CD8-positive, alpha-beta memory T cell (primary cell): ENCODE data around the gene ADCY4. TPM values are rescaled to one million over a fixed set of nuclear protein-coding genes. Genes with fewer than 3 reads are reported as not detected.
A peak's percentile ranks its signal among the peaks of the same experiment; 100 is the strongest.
"Not testable (repeated sequence)": the region's sequence is repeated elsewhere in the genome, so short reads cannot be mapped to it uniquely, and the experiment has no call there.

Experiments used
- CTCF ChIA-PET: fragments of 350-600 bp; sonication (Branson Sonifier 250); formaldehyde crosslinking; loops from one replicate; lab custom pipeline; 2021; ENCODE audit warnings: antibody characterized with exemption; lab: Charles Lee
- POLR2A ChIA-PET: fragments of 350-600 bp; sonication (Branson Sonifier 250); formaldehyde crosslinking; loops from one replicate; lab custom pipeline; 2021; ENCODE audit warnings: antibody characterized with exemption; lab: Charles Lee
- DNase-seq, 5 donors: peaks; one replicate each; pipeline versions ENCODE4 v3.0.0 to v3.0.0-alpha.2; 2020 to 2022; ENCODE audit warnings: mixed read lengths in 1 of 5
- H3K27ac ChIP-seq: one replicate; pipeline ENCODE4 v1.7.0; 2013; ENCODE audit warnings: low read depth, mild to moderate bottlenecking, low read length, moderate library complexity
- H3K27me3 ChIP-seq: 2 replicates; pipeline ENCODE4 v1.7.0; 2013; ENCODE audit warnings: low read length, mild to moderate bottlenecking; ENCODE audit not compliant: insufficient read depth, poor library complexity, severe bottlenecking
- H3K36me3 ChIP-seq: 2 replicates; pipeline ENCODE4 v1.7.0; 2013; ENCODE audit warnings: mild to moderate bottlenecking, low read length, moderate library complexity; ENCODE audit not compliant: insufficient read depth
- H3K4me1 ChIP-seq: 2 replicates; pipeline ENCODE4 v1.7.0; 2013; ENCODE audit warnings: mild to moderate bottlenecking, low read length, moderate library complexity; ENCODE audit not compliant: insufficient read depth
- H3K4me3 ChIP-seq: 2 replicates; pipeline ENCODE4 v1.7.0; 2013; ENCODE audit warnings: mild to moderate bottlenecking, low read length
- H3K9me3 ChIP-seq: 2 replicates; pipeline ENCODE4 v1.7.0; 2013; ENCODE audit warnings: mild to moderate bottlenecking, low read length
- H3K27ac Mint-ChIP-seq, 8 donors: one replicate each; pipeline ENCODE4 v1.8.0; 2020 to 2021; ENCODE audit warnings: mixed read lengths in 8 of 8, mild to moderate bottlenecking in 6 of 8, inconsistent platforms in 3 of 8, moderate library complexity in 3 of 8
- H3K27me3 Mint-ChIP-seq, 2 donors: one replicate each; pipeline ENCODE4 v1.8.0; 2020 to 2021; ENCODE audit warnings: mixed read lengths in 2 of 2, mild to moderate bottlenecking in 1 of 2, moderate library complexity in 1 of 2
- H3K36me3 Mint-ChIP-seq, 3 donors: one replicate each; pipeline ENCODE4 v1.8.0; 2020 to 2021; ENCODE audit warnings: mixed read lengths in 3 of 3, inconsistent platforms in 1 of 3, mild to moderate bottlenecking in 1 of 3
- H3K4me1 Mint-ChIP-seq, 3 donors: one replicate each; pipeline ENCODE4 v1.8.0; 2020 to 2021; ENCODE audit warnings: mixed read lengths in 3 of 3, inconsistent platforms in 1 of 3, mild to moderate bottlenecking in 1 of 3
- H3K4me3 Mint-ChIP-seq, 7 donors: one replicate each; pipeline ENCODE4 v1.8.0; 2020 to 2021; ENCODE audit warnings: mixed read lengths in 7 of 7, mild to moderate bottlenecking in 6 of 7, moderate library complexity in 4 of 7, inconsistent platforms in 2 of 7
- H3K9me3 Mint-ChIP-seq, 5 donors: one replicate each; pipeline ENCODE4 v1.8.0; 2020 to 2022; ENCODE audit warnings: mixed read lengths in 5 of 5, mild to moderate bottlenecking in 3 of 5, moderate library complexity in 2 of 5, inconsistent platforms in 1 of 5
- polyA plus RNA-seq: library from polyadenylated mRNA; unstranded; fragments of 300-500 nt; fragmentation: Illumina TruSeq; gene quantifications from one replicate; pipeline ENCODE4 v1.2.3, GENCODE V29; 2021
- total RNA-seq, 2 experiments: library from RNA; stranded (reverse); gene quantifications; one replicate each; pipeline ENCODE4 v1.2.3, GENCODE V29; 2021

Gene ADCY4
- total and polyA plus RNA-seq, 3 experiments from 2014 or later, result 0.64 to 1.5 (median 0.84) TPM

DNA sequence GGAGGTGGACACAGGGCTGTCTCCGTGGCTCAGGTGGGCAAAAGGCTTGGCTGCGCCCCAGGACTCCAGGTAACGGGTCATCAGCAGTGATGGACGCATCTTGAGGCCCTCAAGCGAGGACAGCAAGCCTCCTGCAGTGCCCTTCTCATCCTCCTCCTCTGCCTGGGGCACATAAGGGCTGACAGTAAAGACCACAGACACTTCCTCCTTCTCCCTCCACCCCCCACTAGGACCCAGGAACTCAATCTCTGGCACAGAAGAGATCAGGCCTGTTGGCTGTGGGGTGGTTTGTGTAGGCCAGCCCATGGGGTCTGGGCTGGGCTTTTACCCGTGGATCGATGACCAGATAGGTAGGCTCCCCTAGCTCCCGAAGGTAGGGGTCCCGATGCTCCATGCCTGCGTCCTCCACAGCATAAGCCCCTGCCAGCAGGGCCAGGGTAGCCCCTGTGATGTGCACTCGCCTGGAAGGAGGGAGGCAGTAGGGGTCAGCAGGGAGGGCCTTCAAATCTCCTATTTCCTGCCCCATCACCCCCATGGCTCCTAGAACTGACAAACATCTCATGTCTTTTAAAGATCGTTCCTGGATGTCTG lies 5.7 kb downstream of the ADCY4 start:
- H3K9me3 ChIP-seq, result no peaks in the 10 kb centered on the region
- DNase-seq, result no peak
- no peaks in the 10 kb centered on the region for H3K36me3 ChIP-seq
- peaks cover 4% of the 10 kb centered on the region for H3K27me3 ChIP-seq
- no peak overlapping the region for H3K4me3 ChIP-seq
- no peaks in the 10 kb centered on the region for H3K9me3 Mint-ChIP-seq
- peaks cover 66 to 73% (median 68%) of the 10 kb centered on the region in 3 donors for H3K4me1 Mint-ChIP-seq
- H3K36me3 Mint-ChIP-seq, result no peaks in the 10 kb centered on the region
- H3K27ac ChIP-seq, result no peak overlapping the region
- peak overlapping the region; percentile 46 to 93 (median 86) for H3K27ac Mint-ChIP-seq
- peaks cover 12 to 15% of the 10 kb centered on the region in 2 donors for H3K27me3 Mint-ChIP-seq
- H3K4me1 ChIP-seq, result peaks cover 63% of the 10 kb centered on the region
- CTCF ChIA-PET, result interaction anchor here (1.2 to 16.8 kb wide), 3 partner anchors 19 to 104 kb away, joined by 3 to 486 read pairs (median 265); partner anchors contain the start of genes CBLN3, CIDEB, DHRS1 and KHNYN
- peak overlapping the region in 6 of 7 donors; percentile 27 to 78 (median 56) for H3K4me3 Mint-ChIP-seq
- POLR2A ChIA-PET, result interaction anchor here (0.6 to 2.6 kb wide), 5 partner anchors 18 to 101 kb away, joined by 3 to 9 read pairs (median 4); partner anchors contain the start of genes KHNYN and LTB4R

- H3K9me3 ChIP-seq, H3K9me3 Mint-ChIP-seq, H3K36me3 Mint-ChIP-seq, H3K27me3 ChIP-seq, POLR2A ChIA-PET, H3K4me3 ChIP-seq, H3K36me3 ChIP-seq, DNase-seq, H3K27ac ChIP-seq: not testable (repeated sequence)
- Mint-ChIP-seq H3K27me3 (peaks cover 5 to 15% of the 10 kb centered on the region in 2 donors), H3K4me1 (peaks cover 55 to 62% (median 56%) of the 10 kb centered on the region in 3 donors), H3K4me3 (peak overlapping the region in 1 of 7 donors; percentile 37), H3K27ac (peak overlapping the region in 4 of 8 donors; percentile 36 to 83 (median 62))
- peaks cover 50% of the 10 kb centered on the region for H3K4me1 ChIP-seq
- CTCF ChIA-PET, result interaction anchor here (1.0 to 16.8 kb wide), 4 partner anchors 12 to 104 kb away, joined by 3 to 265 read pairs (median 6); partner anchors contain the start of genes CIDEB, DHRS1, LTB4R and LTB4R2
Measured at GRCh38 chr14:24327914-24328313, 7.0 kb downstream of the ADCY4 start.

- no peaks in the 10 kb centered on the region for H3K36me3 Mint-ChIP-seq
- H3K9me3 ChIP-seq, result no peaks in the 10 kb centered on the region
- peaks cover 49 to 56% (median 53%) of the 10 kb centered on the region in 3 donors for H3K4me1 Mint-ChIP-seq
- peaks cover 4 to 12% of the 10 kb centered on the region in 2 donors for H3K27me3 Mint-ChIP-seq
- H3K4me3 Mint-ChIP-seq, result peak overlapping the region in 4 of 7 donors; percentile 15 to 61 (median 43)
- CTCF ChIA-PET, result interaction anchor here (0.8 to 16.8 kb wide), 4 partner anchors 10 to 104 kb away, joined by 3 to 265 read pairs (median 6); partner anchors contain the start of genes CIDEB, DHRS1, LTB4R and LTB4R2
- no peak for DNase-seq
- peak overlapping the region; percentile 25 to 93 (median 78) for H3K27ac Mint-ChIP-seq
- H3K27ac ChIP-seq, result no peak overlapping the region
- no peaks in the 10 kb centered on the region for H3K27me3 ChIP-seq
- H3K9me3 Mint-ChIP-seq, result no peaks in the 10 kb centered on the region
- H3K4me3 ChIP-seq, result no peak overlapping the region
- H3K4me1 ChIP-seq, result peaks cover 44% of the 10 kb centered on the region
- POLR2A ChIA-PET, result no interaction called here
- no peaks in the 10 kb centered on the region for H3K36me3 ChIP-seq
Measured at GRCh38 chr14:24327303-24327702, 7.6 kb downstream of the ADCY4 start.

GRCh38 chr14:24325963-24326362 lies 8.9 kb downstream of the ADCY4 start:
- peaks cover 31% of the 10 kb centered on the region for H3K4me1 ChIP-seq
- Mint-ChIP-seq H3K27me3 (peaks cover 0 to 8% of the 10 kb centered on the region in 2 donors), H3K27ac (peak overlapping the region in 1 of 8 donors; percentile 6), H3K36me3 (no peaks in the 10 kb centered on the region), H3K9me3 (no peaks in the 10 kb centered on the region), H3K4me3 (no peak overlapping the region), H3K4me1 (peaks cover 38 to 43% (median 41%) of the 10 kb centered on the region in 3 donors)
- H3K36me3 ChIP-seq, result no peaks in the 10 kb centered on the region
- no peaks in the 10 kb centered on the region for H3K27me3 ChIP-seq
- no peak for DNase-seq
- ChIA-PET CTCF (interaction anchor here (1.2 to 16.8 kb wide), 2 partner anchors 19 to 105 kb away, joined by 4 to 265 read pairs; partner anchors contain the start of genes CIDEB, DHRS1, LTB4R and LTB4R2), POLR2A (interaction anchor here (1.0 kb wide), 1 partner anchor 12 kb away, joined by 3 read pairs; no protein-coding TSS in a partner anchor)
- no peak overlapping the region for H3K4me3 ChIP-seq
- H3K9me3 ChIP-seq, result no peaks in the 10 kb centered on the region
- H3K27ac ChIP-seq, result no peak overlapping the region

DNA sequence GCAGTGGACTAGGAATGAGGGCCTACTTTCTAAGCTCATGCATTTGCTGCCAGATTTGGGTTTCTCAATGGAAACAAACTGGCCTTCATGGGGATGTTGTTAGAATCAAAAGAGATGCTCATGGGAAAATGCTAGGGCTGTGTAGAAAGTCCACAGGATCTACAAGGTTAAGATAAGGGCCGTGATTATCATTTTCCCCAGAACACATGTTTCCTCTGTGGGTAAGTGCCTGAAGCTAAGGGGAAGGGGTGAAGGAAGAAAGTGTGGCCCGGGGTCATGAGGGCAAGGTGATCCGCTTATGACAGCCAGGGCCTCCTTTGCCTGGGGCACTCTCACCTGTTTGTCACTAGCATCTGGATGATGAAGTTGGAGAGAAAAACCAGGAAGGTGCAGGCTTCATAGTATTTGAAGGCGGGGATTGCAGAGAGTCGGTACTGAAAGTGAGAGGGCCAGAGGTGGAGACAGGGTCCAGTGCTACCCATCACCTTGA lies 9.8 kb downstream of the ADCY4 start:
- Mint-ChIP-seq H3K4me3 (no peak overlapping the region), H3K27ac (peak overlapping the region in 1 of 8 donors; percentile 15), H3K36me3 (no peaks in the 10 kb centered on the region), H3K9me3 (no peaks in the 10 kb centered on the region), H3K4me1 (peaks cover 29 to 34% (median 32%) of the 10 kb centered on the region in 3 donors), H3K27me3 (peaks cover 3 to 6% of the 10 kb centered on the region in 2 donors)
- no peaks in the 10 kb centered on the region for H3K36me3 ChIP-seq
- POLR2A ChIA-PET, result no interaction called here
- H3K4me1 ChIP-seq, result peaks cover 25% of the 10 kb centered on the region
- DNase-seq, result no peak
- H3K4me3 ChIP-seq, result no peak overlapping the region
- CTCF ChIA-PET, result interaction anchor here (1.2 to 16.8 kb wide), 4 partner anchors 9 to 106 kb away, joined by 4 to 265 read pairs (median 20); partner anchors contain the start of genes ADCY4, CIDEB, DHRS1 and LTB4R
- H3K27ac ChIP-seq, result no peak overlapping the region
- no peaks in the 10 kb centered on the region for H3K9me3 ChIP-seq
- no peaks in the 10 kb centered on the region for H3K27me3 ChIP-seq

- no peaks in the 10 kb centered on the region for H3K9me3 Mint-ChIP-seq
- ChIA-PET POLR2A (no interaction called here), CTCF (interaction anchor here (5.4 to 16.8 kb wide), 2 partner anchors 10 to 17 kb away, joined by 35 to 265 read pairs; partner anchors contain the start of genes ADCY4, CIDEB, DHRS1 and LTB4R)
- H3K4me1 ChIP-seq, result peaks cover 14% of the 10 kb centered on the region
- peaks cover 18 to 24% (median 22%) of the 10 kb centered on the region in 3 donors for H3K4me1 Mint-ChIP-seq
- H3K36me3 Mint-ChIP-seq, result no peaks in the 10 kb centered on the region
- H3K27ac ChIP-seq, result no peak overlapping the region
- no peaks in the 10 kb centered on the region for H3K36me3 ChIP-seq
- no peaks in the 10 kb centered on the region for H3K9me3 ChIP-seq
- H3K27me3 Mint-ChIP-seq, result peaks cover 2 to 5% of the 10 kb centered on the region in 2 donors
- peak overlapping the region in 1 of 8 donors; percentile 72 for H3K27ac Mint-ChIP-seq
- no peak overlapping the region for H3K4me3 Mint-ChIP-seq
- no peaks in the 10 kb centered on the region for H3K27me3 ChIP-seq
- DNase-seq, result no peak
- H3K4me3 ChIP-seq, result no peak overlapping the region
Measured at GRCh38 chr14:24324024-24324423, 10.8 kb downstream of the ADCY4 start.

- Histone ChIP-seq H3K36me3 (no peaks in the 10 kb centered on the region), H3K27ac (no peak overlapping the region), H3K27me3 (no peaks in the 10 kb centered on the region), H3K9me3 (no peaks in the 10 kb centered on the region), H3K4me1 (peaks cover 8% of the 10 kb centered on the region), H3K4me3 (no peak overlapping the region)
- no peak for DNase-seq
- Mint-ChIP-seq H3K36me3 (no peaks in the 10 kb centered on the region), H3K9me3 (no peaks in the 10 kb centered on the region), H3K27me3 (peaks cover 2 to 5% of the 10 kb centered on the region in 2 donors), H3K27ac (peak overlapping the region in 2 of 8 donors; percentile 44 to 72), H3K4me3 (peak overlapping the region in 1 of 7 donors; percentile 69), H3K4me1 (peaks cover 12 to 17% (median 15%) of the 10 kb centered on the region in 3 donors)
- CTCF ChIA-PET, result interaction anchor here (5.4 to 16.8 kb wide), 2 partner anchors 10 to 16 kb away, joined by 35 to 265 read pairs; partner anchors contain the start of genes ADCY4, CIDEB, DHRS1 and LTB4R
- POLR2A ChIA-PET, result interaction anchor here (0.5 kb wide), 1 partner anchor 111 kb away, joined by 3 read pairs; no protein-coding TSS in a partner anchor
Measured at GRCh38 chr14:24323341-24323740, 11.5 kb downstream of the ADCY4 start.
